WERI-Rb-1 (cell line): ENCODE data around the gene TMEM40.
"Not testable (repeated sequence)": the region's sequence is repeated elsewhere in the genome, so short reads cannot be mapped to it uniquely, and the experiment has no call there.

Source experiments
- DNase-seq: peaks from one replicate; pipeline ENCODE4 v3.0.0-alpha.2; 2020
- H3K27ac ChIP-seq: fragments of 250-450 bp; sonication (Bioruptor Pico); 2 replicates; pipeline ENCODE4 v1.5.1; 2020; ENCODE audit warnings: mild to moderate bottlenecking, moderate library complexity
- H3K27me3 ChIP-seq: fragments of 250-450 bp; sonication (Bioruptor Pico); 2 replicates; pipeline ENCODE4 v1.5.1; 2021; ENCODE audit warnings: mild to moderate bottlenecking, low read depth, moderate library complexity; ENCODE audit not compliant: insufficient read depth, severe bottlenecking
- H3K36me3 ChIP-seq: fragments of 250-450 bp; sonication (Bioruptor Pico); 2 replicates; pipeline ENCODE4 v1.5.1; 2020; ENCODE audit warnings: mild to moderate bottlenecking, moderate library complexity
- H3K4me3 ChIP-seq: 2 replicates; pipeline ENCODE4 v1.5.1; 2011; ENCODE audit warnings: low read depth, mild to moderate bottlenecking, control low read depth, low read length
- H3K9me3 ChIP-seq: fragments of 250-450 bp; sonication (Bioruptor Pico); 2 replicates; pipeline ENCODE4 v1.5.1; 2021; ENCODE audit warnings: mild to moderate bottlenecking, moderate library complexity; ENCODE audit not compliant: severe bottlenecking
- CTCF ChIP-seq: IDR thresholded peaks from 2 replicates; pipeline ENCODE4 v1.5.1; 2011; ENCODE audit warnings: low read depth, mild to moderate bottlenecking, control low read depth, inconsistent platforms, low read length

The TMEM40 gene

GRCh38 chr3:12793701-12794100 lies 34.6 kb upstream of the TMEM40 start:
- no peak for TF ChIP-seq CTCF
- no peaks in the 10 kb centered on the region for H3K9me3 ChIP-seq
- no peaks in the 10 kb centered on the region for H3K27me3 ChIP-seq
- no peak overlapping the region for H3K27ac ChIP-seq
- no peak for DNase-seq
- no peak overlapping the region for H3K4me3 ChIP-seq
- no peaks in the 10 kb centered on the region for H3K36me3 ChIP-seq

DNA sequence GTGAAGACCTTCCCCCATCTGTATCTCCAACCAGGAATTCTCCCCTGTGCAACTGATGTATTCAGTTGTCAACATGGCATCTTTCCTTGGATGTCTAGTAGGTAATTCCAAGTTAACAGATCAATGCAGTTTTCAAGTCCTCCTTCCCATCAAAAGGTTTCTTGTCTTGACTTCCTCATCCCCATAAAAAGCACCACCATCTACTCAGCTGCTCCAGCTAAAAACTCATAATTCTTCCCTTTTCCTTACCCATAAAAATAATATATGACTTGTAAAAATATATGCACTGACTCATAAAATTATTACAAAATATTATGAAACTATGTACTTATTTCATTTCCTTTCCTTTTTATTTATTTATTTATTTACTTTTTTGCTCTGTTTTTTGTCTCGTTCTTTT lies 32.4 kb upstream of the TMEM40 start:
- no peak overlapping the region for H3K4me3 ChIP-seq
- H3K27me3 ChIP-seq: no peaks in the 10 kb centered on the region
- H3K27ac ChIP-seq: no peak overlapping the region
- no peaks in the 10 kb centered on the region for H3K36me3 ChIP-seq
- no peak for TF ChIP-seq CTCF
- DNase-seq: no peak
- H3K9me3 ChIP-seq: no peaks in the 10 kb centered on the region

GRCh38 chr3:12787967-12788690 lies 29.1 kb upstream of the TMEM40 start:
- H3K27ac ChIP-seq, DNase-seq, H3K36me3 ChIP-seq, H3K27me3 ChIP-seq, H3K9me3 ChIP-seq, H3K4me3 ChIP-seq: not testable (repeated sequence)

DNA sequence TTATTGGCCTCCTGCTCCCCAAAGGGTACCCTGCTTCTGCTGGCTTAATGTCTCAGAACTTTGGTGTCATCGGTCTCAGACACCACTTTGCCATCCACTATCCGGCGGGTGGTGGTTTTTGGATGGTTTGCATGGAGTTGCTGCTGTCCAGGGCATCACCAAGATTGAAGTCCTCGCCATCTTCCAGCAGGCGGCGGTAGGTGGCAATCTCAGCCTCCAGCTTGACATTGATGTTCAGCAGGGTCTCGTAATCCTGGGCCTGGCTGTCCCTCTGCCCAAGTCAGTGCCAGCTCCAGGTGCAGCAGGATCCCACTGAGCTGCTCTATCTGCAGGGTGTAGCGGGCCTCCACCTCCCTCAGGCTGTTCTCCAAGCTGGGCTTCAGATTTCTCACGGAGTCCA lies 28.3 kb upstream of the TMEM40 start:
- DNase-seq: peak; percentile 63
- not testable (repeated sequence) for H3K36me3 ChIP-seq, H3K4me3 ChIP-seq, H3K27me3 ChIP-seq, H3K27ac ChIP-seq, H3K9me3 ChIP-seq
- TF ChIP-seq CTCF: peak; percentile 67

GRCh38 chr3:12785096-12785495 lies 26.0 kb upstream of the TMEM40 start:
- Histone ChIP-seq H3K27me3 (no peaks in the 10 kb centered on the region), H3K27ac (no peak overlapping the region), H3K9me3 (no peaks in the 10 kb centered on the region), H3K4me3 (no peak overlapping the region), H3K36me3 (no peaks in the 10 kb centered on the region)
- no peak for TF ChIP-seq CTCF
- no peak for DNase-seq

GRCh38 chr3:12782172-12782815 lies 23.2 kb upstream of the TMEM40 start:
- Histone ChIP-seq H3K9me3 (no peaks in the 10 kb centered on the region), H3K27me3 (no peaks in the 10 kb centered on the region), H3K4me3 (no peak overlapping the region), H3K36me3 (no peaks in the 10 kb centered on the region), H3K27ac (no peak overlapping the region)
- no peak for TF ChIP-seq CTCF
- no peak for DNase-seq
